ENCODE data around the gene COA1.

DNA sequence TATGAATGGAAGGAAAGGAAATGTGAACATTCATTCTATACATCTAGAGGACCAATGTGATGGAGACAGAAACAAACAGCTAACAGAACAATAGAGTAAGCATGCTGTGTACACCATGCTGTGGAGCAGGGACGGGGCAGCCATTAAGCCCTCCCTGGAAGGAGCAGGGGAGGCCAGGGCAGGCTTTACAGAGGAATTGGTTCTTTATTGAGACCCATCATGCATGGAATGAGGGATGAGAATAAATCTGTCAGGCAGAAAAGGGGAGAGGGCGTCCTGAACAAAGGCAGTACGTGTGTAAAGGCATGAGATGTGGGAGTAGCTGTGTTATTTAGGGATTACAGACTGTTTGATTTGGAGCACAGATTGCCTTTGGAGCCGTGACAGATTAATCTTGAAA lies 111.2 kb downstream of the COA1 start:
- TF ChIP-seq, protein P1, sequence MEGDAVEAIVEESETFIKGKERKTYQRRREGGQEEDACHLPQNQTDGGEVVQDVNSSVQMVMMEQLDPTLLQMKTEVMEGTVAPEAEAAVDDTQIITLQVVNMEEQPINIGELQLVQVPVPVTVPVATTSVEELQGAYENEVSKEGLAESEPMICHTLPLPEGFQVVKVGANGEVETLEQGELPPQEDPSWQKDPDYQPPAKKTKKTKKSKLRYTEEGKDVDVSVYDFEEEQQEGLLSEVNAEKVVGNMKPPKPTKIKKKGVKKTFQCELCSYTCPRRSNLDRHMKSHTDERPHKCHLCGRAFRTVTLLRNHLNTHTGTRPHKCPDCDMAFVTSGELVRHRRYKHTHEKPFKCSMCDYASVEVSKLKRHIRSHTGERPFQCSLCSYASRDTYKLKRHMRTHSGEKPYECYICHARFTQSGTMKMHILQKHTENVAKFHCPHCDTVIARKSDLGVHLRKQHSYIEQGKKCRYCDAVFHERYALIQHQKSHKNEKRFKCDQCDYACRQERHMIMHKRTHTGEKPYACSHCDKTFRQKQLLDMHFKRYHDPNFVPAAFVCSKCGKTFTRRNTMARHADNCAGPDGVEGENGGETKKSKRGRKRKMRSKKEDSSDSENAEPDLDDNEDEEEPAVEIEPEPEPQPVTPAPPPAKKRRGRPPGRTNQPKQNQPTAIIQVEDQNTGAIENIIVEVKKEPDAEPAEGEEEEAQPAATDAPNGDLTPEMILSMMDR (IDR thresholded peaks at IDR 0.05; ENCODE audit: insufficient read depth, low read length, poor library complexity, severe bottlenecking) = no peak
- TF ChIP-seq EZH2phosphoT487 (conservative IDR thresholded peaks at IDR 0.05; ENCODE audit: low read length) = no peak

All from SU-DHL-6 (cell line).